Left lung (tissue), 10 donors: ENCODE data around the gene TPD52L1. TPM values are rescaled to one million over a fixed set of nuclear protein-coding genes. Genes with fewer than 3 reads are reported as not detected.

Experiments used
- ATAC-seq: fragments of 200-7000 bp; cut with Tn5 transposase; one replicate; pipeline ENCODE4 v1.9.1; 2020; ENCODE audit warnings: moderate library complexity
- DNase-seq, 4 donors: peaks; one replicate each; pipeline ENCODE4 v3.0.0-alpha.2; 2013 to 2020
- H3K27ac ChIP-seq, 2 donors: fragments of 200-600 bp; sonication (generic) in 1 of 2; one replicate each; pipeline versions ENCODE4 v1.5.0 to v1.8.0; 2020 to 2021
- H3K27me3 ChIP-seq, 2 donors: fragments of 200-600 bp; sonication (generic) in 1 of 2; one replicate each; pipeline versions ENCODE4 v1.5.0 to v1.8.0; 2020 to 2021
- H3K36me3 ChIP-seq, 2 donors: fragments of 200-600 bp; sonication (generic) in 1 of 2; one replicate each; pipeline versions ENCODE4 v1.5.0 to v1.8.0; 2020 to 2021
- H3K4me1 ChIP-seq, 2 donors: fragments of 200-600 bp; one replicate each; pipeline ENCODE4 v1.8.0; 2021
- H3K4me3 ChIP-seq, 2 donors: fragments of 200-600 bp; sonication (generic) in 1 of 2; one replicate each; pipeline versions ENCODE4 v1.5.0 to v1.8.0; 2020 to 2021; ENCODE audit warnings: mild to moderate bottlenecking in 1 of 2
- H3K9me3 ChIP-seq, 2 donors: fragments of 200-600 bp; sonication (generic) in 1 of 2; one replicate each; pipeline versions ENCODE4 v1.5.0 to v1.8.0; 2020 to 2021
- intact Hi-C, 2 donors: fragments of 100-400 bp; cut with DNase I; formaldehyde crosslinking; loops; one replicate each; pipeline versions ENCODE4 v1.11.2 to v1.14.2; 2022
- polyA plus RNA-seq, 6 donors: library from polyadenylated mRNA; unstranded; fragments of 120-200 nt; gene quantifications; one replicate each; pipeline ENCODE4 v1.2.1, GENCODE V29; 2013; ENCODE audit not compliant: insufficient read length in 6 of 6
- total RNA-seq, 2 donors: library from RNA; stranded (reverse); fragmentation: NEBNext Ultra II Directional; extraction: Animal tissue kit (Norgen Biotek cat#: 25700); gene quantifications; one replicate each; pipeline ENCODE4 v1.2.1, GENCODE V29; 2021
- TF ChIP-seq, protein P1 (sequence below), 2 donors: fragments of 200-600 bp; sonication (generic) in 1 of 2; IDR thresholded peaks; one replicate each; pipeline versions ENCODE4 v1.5.0 to v1.8.0; 2021; ENCODE audit warnings: antibody characterized with exemption in 2 of 2
- donor health status: DM: no; HTN: yes; CAD: no.
- donor health status: DM: no; HTN: no; CAD: no.

The TPD52L1 gene
- total and polyA plus RNA-seq, 8 donors, result 17.4 to 125 (median 80.4) TPM

DNA sequence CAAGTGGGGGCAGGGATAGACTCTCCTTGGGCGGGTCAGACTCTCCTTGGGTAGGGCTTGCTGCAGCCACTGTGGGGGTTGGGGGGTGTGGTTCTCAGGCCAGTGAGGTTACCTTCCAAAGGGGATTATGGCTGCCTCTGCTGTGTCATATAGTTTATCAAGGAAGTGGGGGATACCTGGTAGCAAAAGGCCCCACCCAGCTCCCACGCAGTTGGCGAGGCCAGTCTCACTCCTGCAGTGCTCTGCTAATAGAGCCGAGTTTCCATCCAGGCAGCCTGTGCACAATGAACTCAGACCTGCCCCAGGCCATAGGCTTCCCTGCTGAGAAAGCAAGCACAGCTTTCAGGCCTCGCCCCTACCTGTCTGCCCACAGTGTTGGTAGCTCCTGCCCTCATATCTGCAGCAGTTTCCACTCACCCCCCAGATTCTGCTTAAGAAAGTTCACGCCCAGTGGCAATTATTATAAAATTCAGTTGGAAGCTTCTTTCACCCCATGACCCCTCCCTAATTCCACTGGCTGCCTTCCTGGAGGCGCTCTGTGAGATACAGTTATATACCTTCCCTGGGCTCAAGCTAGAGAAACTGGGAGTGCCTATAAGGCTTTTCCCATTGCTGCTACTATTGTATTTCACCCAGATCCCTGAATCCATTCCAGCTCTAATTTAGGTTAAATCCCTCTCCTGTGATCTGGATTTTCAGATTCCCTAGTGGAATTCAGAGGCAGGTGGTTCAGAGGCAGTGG lies 92.1 kb downstream of the TPD52L1 start:
- TF ChIP-seq, protein P1, sequence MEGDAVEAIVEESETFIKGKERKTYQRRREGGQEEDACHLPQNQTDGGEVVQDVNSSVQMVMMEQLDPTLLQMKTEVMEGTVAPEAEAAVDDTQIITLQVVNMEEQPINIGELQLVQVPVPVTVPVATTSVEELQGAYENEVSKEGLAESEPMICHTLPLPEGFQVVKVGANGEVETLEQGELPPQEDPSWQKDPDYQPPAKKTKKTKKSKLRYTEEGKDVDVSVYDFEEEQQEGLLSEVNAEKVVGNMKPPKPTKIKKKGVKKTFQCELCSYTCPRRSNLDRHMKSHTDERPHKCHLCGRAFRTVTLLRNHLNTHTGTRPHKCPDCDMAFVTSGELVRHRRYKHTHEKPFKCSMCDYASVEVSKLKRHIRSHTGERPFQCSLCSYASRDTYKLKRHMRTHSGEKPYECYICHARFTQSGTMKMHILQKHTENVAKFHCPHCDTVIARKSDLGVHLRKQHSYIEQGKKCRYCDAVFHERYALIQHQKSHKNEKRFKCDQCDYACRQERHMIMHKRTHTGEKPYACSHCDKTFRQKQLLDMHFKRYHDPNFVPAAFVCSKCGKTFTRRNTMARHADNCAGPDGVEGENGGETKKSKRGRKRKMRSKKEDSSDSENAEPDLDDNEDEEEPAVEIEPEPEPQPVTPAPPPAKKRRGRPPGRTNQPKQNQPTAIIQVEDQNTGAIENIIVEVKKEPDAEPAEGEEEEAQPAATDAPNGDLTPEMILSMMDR (IDR thresholded peaks at IDR 0.05), result no peak
- no peak for ATAC-seq
- intact Hi-C loops, result no loop called here
- Histone ChIP-seq H3K4me3 (no peak overlapping the region), H3K27ac (no peak overlapping the region), H3K36me3 (no peaks in the 10 kb centered on the region), H3K27me3 (no peaks in the 10 kb centered on the region), H3K4me1 (no peaks in the 10 kb centered on the region), H3K9me3 (peaks cover 0 to 18% of the 10 kb centered on the region in 2 donors)
- no peak for DNase-seq

DNA sequence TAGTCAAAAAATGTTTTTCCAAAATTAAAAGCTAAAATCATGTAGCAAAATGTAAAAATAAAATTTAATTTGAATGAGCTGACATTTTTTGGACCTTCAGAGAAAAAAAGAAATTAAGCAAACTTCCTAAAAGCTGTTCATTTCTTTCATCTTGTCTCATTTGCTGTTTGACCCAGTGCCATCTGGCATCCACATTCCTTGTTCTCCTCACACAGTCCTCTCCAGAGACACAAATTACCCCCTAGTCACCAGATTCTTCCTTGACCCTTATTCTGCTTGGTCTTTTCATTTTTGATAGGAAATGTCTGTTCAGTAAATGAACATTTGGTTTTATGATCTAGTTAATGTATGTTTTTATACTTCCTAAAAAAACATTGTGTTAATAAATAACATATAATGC lies 93.0 kb downstream of the TPD52L1 start:
- ATAC-seq (no peak), DNase-seq (no peak)
- H3K27ac ChIP-seq, result no peak overlapping the region
- H3K27me3 ChIP-seq, result no peaks in the 10 kb centered on the region
- no peaks in the 10 kb centered on the region for H3K4me1 ChIP-seq
- no peak overlapping the region for H3K4me3 ChIP-seq
- H3K36me3 ChIP-seq, result no peaks in the 10 kb centered on the region
- intact Hi-C loops, result no loop called here
- H3K9me3 ChIP-seq, result peaks cover 0 to 10% of the 10 kb centered on the region in 2 donors
- TF ChIP-seq, protein P1 (IDR thresholded peaks at IDR 0.05), result no peak

DNA sequence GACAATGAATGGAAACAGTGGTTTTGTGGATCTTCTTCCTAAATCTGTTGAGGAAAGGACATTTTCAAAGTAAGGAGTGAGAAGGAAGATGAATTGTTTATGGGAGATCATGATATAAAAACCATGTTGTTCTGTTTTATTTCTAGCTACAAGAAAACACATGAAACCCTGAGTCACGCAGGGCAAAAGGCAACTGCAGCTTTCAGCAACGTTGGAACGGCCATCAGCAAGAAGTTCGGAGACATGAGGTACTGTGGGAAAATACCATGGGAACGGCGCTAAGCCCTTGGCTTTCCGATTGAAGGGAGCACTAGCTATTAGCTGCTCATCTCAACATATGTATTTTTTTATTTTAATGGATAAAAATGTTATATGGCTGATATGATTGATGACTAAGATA lies 94.6 kb downstream of the TPD52L1 start:
- intact Hi-C loops, result no loop called here
- TF ChIP-seq, protein P1 (IDR thresholded peaks at IDR 0.05), result no peak
- DNase-seq (no peak), ATAC-seq (no peak)
- no peaks in the 10 kb centered on the region for H3K36me3 ChIP-seq
- H3K9me3 ChIP-seq, result peaks cover 0 to under 1% of the 10 kb centered on the region in 2 donors
- H3K27ac ChIP-seq, result no peak overlapping the region
- no peaks in the 10 kb centered on the region for H3K4me1 ChIP-seq
- no peak overlapping the region for H3K4me3 ChIP-seq
- no peaks in the 10 kb centered on the region for H3K27me3 ChIP-seq

DNA sequence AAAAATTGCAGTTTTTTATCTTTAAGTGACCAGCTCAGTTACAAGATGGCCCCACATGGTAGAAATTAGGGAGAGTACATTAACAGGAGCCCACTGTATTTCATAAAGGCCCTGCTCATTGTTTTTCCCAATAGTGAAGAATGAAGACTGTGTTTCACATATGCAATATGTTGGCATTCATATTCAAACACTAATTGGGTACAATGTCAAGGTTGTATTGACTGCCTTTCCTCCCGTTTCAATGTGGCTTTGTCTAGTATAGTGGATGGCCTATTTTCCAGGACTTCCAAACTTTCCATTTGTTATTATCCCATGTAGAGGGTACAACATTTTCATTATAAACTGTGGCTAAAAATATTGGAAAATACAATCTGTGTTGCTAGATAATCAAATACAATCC lies 96.9 kb downstream of the TPD52L1 start:
- DNase-seq (no peak), ATAC-seq (no peak)
- H3K4me3 ChIP-seq, result no peak overlapping the region
- no peaks in the 10 kb centered on the region for H3K27me3 ChIP-seq
- no peaks in the 10 kb centered on the region for H3K36me3 ChIP-seq
- intact Hi-C loops, result no loop called here
- H3K27ac ChIP-seq, result no peak overlapping the region
- TF ChIP-seq, protein P1 (IDR thresholded peaks at IDR 0.05), result no peak
- no peaks in the 10 kb centered on the region for H3K4me1 ChIP-seq
- no peaks in the 10 kb centered on the region for H3K9me3 ChIP-seq

DNA sequence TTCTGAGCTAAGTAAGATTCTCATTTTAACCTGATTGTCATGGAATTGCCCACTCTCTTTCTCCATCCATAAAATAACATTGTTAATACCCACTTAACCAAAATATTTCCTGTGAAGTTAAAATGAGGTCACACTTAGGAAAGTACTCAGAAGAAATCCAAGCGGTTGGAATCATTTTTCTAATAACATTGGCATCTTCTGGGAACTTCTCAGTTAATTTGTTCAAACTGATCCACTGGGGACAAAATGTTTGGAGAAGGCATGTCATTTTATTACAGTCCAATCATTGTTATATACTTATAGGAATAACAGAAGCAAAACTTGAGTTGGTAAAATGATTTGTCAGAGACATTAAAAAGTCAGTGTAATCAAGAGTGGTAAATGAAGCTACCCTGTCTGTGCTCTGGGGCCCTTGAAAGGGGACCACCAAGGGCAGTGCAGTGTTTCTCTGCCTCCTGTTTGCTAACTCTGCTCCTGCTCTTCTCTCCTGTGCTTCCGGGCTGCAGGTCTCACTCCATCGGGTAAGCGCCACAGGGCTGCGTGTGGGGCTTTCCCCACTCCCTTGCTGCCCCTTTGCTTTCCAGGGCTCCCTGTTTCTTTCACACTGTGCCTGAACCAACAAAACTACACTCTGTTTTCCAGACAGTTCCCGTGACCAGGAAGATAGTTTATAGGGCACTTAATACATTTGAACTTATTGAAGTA lies 98.1 kb downstream of the TPD52L1 start:
- ATAC-seq, result no peak
- Histone ChIP-seq H3K27me3 (no peaks in the 10 kb centered on the region), H3K36me3 (no peaks in the 10 kb centered on the region), H3K4me3 (no peak overlapping the region), H3K27ac (no peak overlapping the region), H3K9me3 (no peaks in the 10 kb centered on the region), H3K4me1 (no peaks in the 10 kb centered on the region)
- intact Hi-C loops, result no loop called here
- TF ChIP-seq, protein P1 (IDR thresholded peaks at IDR 0.05), result no peak
- DNase-seq, result peak in 1 of 4 donors; percentile 6
